ENCODE data around the gene SETD3.

The SETD3 gene

GRCh38 chr14:99387880-99388279 lies 92.8 kb downstream of the SETD3 start:
- no peak for DNase-seq

GRCh38 chr14:99384450-99385417 lies 95.9 kb downstream of the SETD3 start:
- DNase-seq, result no peak

GRCh38 chr14:99383472-99384449 lies 96.9 kb downstream of the SETD3 start:
- no peak for DNase-seq

- DNase-seq, result no peak
These were observed 97.7 kb downstream of the SETD3 start for GRCh38 chr14:99382781-99383471.

- no peak for DNase-seq
These were observed 98.6 kb downstream of the SETD3 start for GRCh38 chr14:99382071-99382470.

- no peak for DNase-seq
These were observed 99.0 kb downstream of the SETD3 start for GRCh38 chr14:99381688-99382060.

GRCh38 chr14:99380991-99381687 lies 99.5 kb downstream of the SETD3 start:
- DNase-seq, result no peak

GRCh38 chr14:99380402-99380801 lies 100.3 kb downstream of the SETD3 start:
- no peak for DNase-seq

GRCh38 chr14:99378782-99379214 lies 101.9 kb downstream of the SETD3 start:
- no peak for DNase-seq

GRCh38 chr14:99377951-99378350 lies 102.7 kb downstream of the SETD3 start:
- no peak for DNase-seq

GRCh38 chr14:99374964-99375363 lies 105.7 kb downstream of the SETD3 start:
- DNase-seq, result no peak

- no peak for DNase-seq
These were observed 116.9 kb downstream of the SETD3 start for GRCh38 chr14:99363616-99364290.

- DNase-seq, result no peak
These were observed 117.6 kb downstream of the SETD3 start for GRCh38 chr14:99363051-99363450.

GRCh38 chr14:99361596-99362215 lies 119.0 kb downstream of the SETD3 start:
- DNase-seq, result no peak

- no peak for DNase-seq
These were observed 119.7 kb downstream of the SETD3 start for GRCh38 chr14:99360774-99361595.

- DNase-seq, result no peak
These were observed 120.8 kb downstream of the SETD3 start for GRCh38 chr14:99359906-99360305.

- DNase-seq, result no peak
These were observed 122.7 kb downstream of the SETD3 start for GRCh38 chr14:99357916-99358390.

- no peak for DNase-seq
These were observed 123.3 kb downstream of the SETD3 start for GRCh38 chr14:99357151-99357915.

- no peak for DNase-seq
These were observed 124.5 kb downstream of the SETD3 start for GRCh38 chr14:99356031-99356608.
